ENCODE measurements around the gene L1CAM.

GRCh38 chrX:153905481-153906095 is 19.6 kb upstream of the L1CAM start:
- TF ChIP-seq CTCF (IDR thresholded peaks at IDR 0.05; ENCODE audit: low read depth, low read length) (no peak), EZH2phosphoT487 (IDR thresholded peaks at IDR 0.05; ENCODE audit: low read depth) (no peak)
